Psoas muscle (tissue), 8 donors: ENCODE results near the gene JAKMIP3. TPM values are rescaled to one million over a fixed set of nuclear protein-coding genes. Genes with fewer than 3 reads are reported as not detected.

Experiments
- ATAC-seq, 4 donors: fragments of 200-7000 bp; cut with Tn5 transposase; one replicate each; pipeline ENCODE4 v1.9.1; 2020; ENCODE audit warnings: moderate library complexity in 3 of 4, mild to moderate bottlenecking in 2 of 4
- DNase-seq, 2 donors: peaks; one replicate each; pipeline ENCODE4 v3.0.0-alpha.2; 2020
- H3K27ac ChIP-seq: fragments of 200-600 bp; one replicate; pipeline ENCODE4 v1.8.0; 2022
- H3K27me3 ChIP-seq, 3 donors: fragments of 200-600 bp in 1 of 3; one replicate each; pipeline versions ENCODE4 v1.6.1 to v1.8.0; 2013 to 2022; ENCODE audit warnings: low read length in 2 of 3, mild to moderate bottlenecking in 2 of 3, moderate library complexity in 1 of 3; ENCODE audit not compliant: insufficient read depth in 3 of 3
- H3K36me3 ChIP-seq, 2 donors: fragments of 200-600 bp in 1 of 2; one replicate each; pipeline versions ENCODE4 v1.6.1 to v1.8.0; 2013 to 2022; ENCODE audit warnings: low read depth in 1 of 2, mild to moderate bottlenecking in 1 of 2, moderate library complexity in 1 of 2; ENCODE audit not compliant: insufficient read depth in 1 of 2
- H3K4me1 ChIP-seq: fragments of 200-600 bp; one replicate; pipeline ENCODE4 v1.8.0; 2022
- H3K4me3 ChIP-seq: fragments of 200-600 bp; one replicate; pipeline ENCODE4 v1.8.0; 2022; ENCODE audit warnings: mild to moderate bottlenecking
- H3K9me3 ChIP-seq: fragments of 200-600 bp; one replicate; pipeline ENCODE4 v1.8.0; 2022
- CTCF ChIP-seq: fragments of 200-600 bp; IDR thresholded peaks from one replicate; pipeline ENCODE4 v1.8.0; 2022; ENCODE audit warnings: antibody characterized with exemption
- WGBS, 3 donors: extraction: QIAGEN DNeasy Blood & Tissue Kit; methylation state at CpG; one replicate each; pipeline versions ENCODE4 v1.1.6 to v1.1.7; 2013; 5-methylcytosine and 5-hydroxymethylcytosine counted together
- intact Hi-C, 2 donors: fragments of 100-400 bp; cut with DNase I; formaldehyde crosslinking; loops; one replicate each; pipeline versions ENCODE4 v1.11.0 to v1.14.2; 2022
- polyA plus RNA-seq, 3 donors: library from polyadenylated mRNA; stranded (reverse); fragments of 200-250 nt; gene quantifications; one replicate each; pipeline ENCODE4 v1.2.3, GENCODE V29; 2013
- total RNA-seq, 4 donors: library from RNA; stranded (reverse); fragmentation: NEBNext Ultra II Directional in 2 of 4; extraction: Animal tissue kit (Norgen Biotek cat#: 25700) in 2 of 4; gene quantifications; one replicate each; pipeline versions ENCODE4 v1.2.1 to v1.2.4, GENCODE V29; 2021 to 2023
- donor health status: healthy with polysubstance abuse.
- donor health status: DM: no; HTN: no; CAD: no; lungs with moderate emphysema.
- donor health status: Bipolar disorder and iron deficiency.
- donor health status: healthy.
- donor health status: DM: yes; HTN: yes; CAD: no.
- donor health status: DM: no; HTN: no; CAD: no.
- donor health status: DM: no; HTN: no; CAD: no.
- donor health status: DM: yes; HTN: yes; CAD: no.

Gene JAKMIP3
- total and polyA plus RNA-seq, 7 donors: 0.12 to 1.7 (median 0.52) TPM

GRCh38 chr10:132035476-132035875, 30.3 kb upstream of the JAKMIP3 start:
- peaks cover 3% of the 10 kb centered on the region for H3K4me1 ChIP-seq
- no peaks in the 10 kb centered on the region for H3K36me3 ChIP-seq
- no peak overlapping the region for H3K27ac ChIP-seq
- 74 to 81% (median 76%) methylated on average over 8 of the region's 8 CpGs for WGBS, 3 donors
- H3K4me3 ChIP-seq: no peak overlapping the region
- no peaks in the 10 kb centered on the region for H3K9me3 ChIP-seq
- no peak for TF ChIP-seq CTCF
- DNase-seq (no peak), ATAC-seq (no peak)
- intact Hi-C loops: loop anchor here (5.0 to 10.0 kb wide), 2 partner anchors 107 to 109 kb away; no protein-coding TSS in a partner anchor
- H3K27me3 ChIP-seq: peaks cover 0 to 35% (median 0%) of the 10 kb centered on the region in 3 donors

DNA sequence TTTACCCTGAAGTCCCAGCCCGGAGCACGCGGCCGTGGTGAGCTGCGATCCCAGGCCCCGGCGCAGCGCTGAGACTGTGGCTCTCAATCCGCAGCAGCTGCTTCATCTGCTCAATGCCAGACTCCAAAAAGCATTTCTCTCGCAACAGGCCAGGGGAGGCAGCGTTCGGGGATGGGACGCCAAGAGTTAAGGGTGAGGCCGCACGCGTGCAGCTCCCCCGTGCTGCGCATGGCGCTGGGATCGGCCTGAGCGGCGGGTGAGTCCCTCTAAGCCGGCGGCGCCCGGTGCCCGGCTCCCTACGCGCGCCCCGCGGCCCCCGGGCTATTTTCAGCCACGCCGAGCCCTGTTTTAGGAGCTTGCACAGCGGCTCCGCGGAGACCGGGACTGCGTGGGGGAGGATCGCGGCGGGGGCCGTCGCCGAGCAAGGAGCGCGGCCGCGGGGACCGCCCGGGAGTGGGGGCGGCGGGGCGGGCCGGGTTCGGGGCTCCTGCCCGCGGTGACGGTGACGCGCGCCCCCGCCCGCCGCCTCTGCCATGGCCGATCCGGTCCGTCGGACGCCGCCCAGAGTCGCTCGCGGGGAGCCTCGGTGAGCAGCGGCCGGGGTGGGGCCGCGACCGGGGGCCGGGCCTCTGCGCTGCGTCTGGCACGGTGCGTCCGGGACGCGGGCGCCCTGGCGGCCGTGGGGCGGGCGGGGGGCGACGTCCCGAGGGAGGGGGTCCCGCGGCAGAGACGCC, 29.4 kb upstream of the JAKMIP3 start:
- no peak for TF ChIP-seq CTCF
- H3K9me3 ChIP-seq: no peaks in the 10 kb centered on the region
- WGBS, 3 donors: 0% methylated on average over 45 to 100 of the region's 100 CpGs
- no peak overlapping the region for H3K27ac ChIP-seq
- H3K36me3 ChIP-seq: no peaks in the 10 kb centered on the region
- peak overlapping the region; percentile 66 for H3K4me3 ChIP-seq
- peaks cover 0 to 31% (median 0%) of the 10 kb centered on the region in 3 donors for H3K27me3 ChIP-seq
- H3K4me1 ChIP-seq: peaks cover 3% of the 10 kb centered on the region
- DNase-seq: peak in 1 of 2 donors; percentile 67
- ATAC-seq: peak; percentile 62 to 82 (median 74)
- intact Hi-C loops: loop anchor here (5.0 to 10.0 kb wide), 2 partner anchors 106 to 108 kb away; no protein-coding TSS in a partner anchor

- no peak for DNase-seq
- intact Hi-C loops: loop anchor here (5.0 to 10.0 kb wide), 2 partner anchors 105 to 108 kb away; no protein-coding TSS in a partner anchor
- 13 to 17% (median 15%) methylated on average over 30 to 44 of the region's 44 CpGs for WGBS, 3 donors
- peaks cover 3% of the 10 kb centered on the region for H3K4me1 ChIP-seq
- peaks cover 0 to 24% (median 0%) of the 10 kb centered on the region in 3 donors for H3K27me3 ChIP-seq
- H3K36me3 ChIP-seq: no peaks in the 10 kb centered on the region
- H3K4me3 ChIP-seq: peak overlapping the region; percentile 66
- no peak overlapping the region for H3K27ac ChIP-seq
- peak; percentile 51 to 75 (median 66) for ATAC-seq
- H3K9me3 ChIP-seq: no peaks in the 10 kb centered on the region
- no peak for TF ChIP-seq CTCF
Observed at GRCh38 chr10:132036887-132037675, 28.7 kb upstream of the JAKMIP3 start.

GRCh38 chr10:132037676-132037975, 28.1 kb upstream of the JAKMIP3 start:
- H3K27me3 ChIP-seq: peaks cover 0 to 21% (median 0%) of the 10 kb centered on the region in 3 donors
- intact Hi-C loops: loop anchor here (5.0 to 10.0 kb wide), 2 partner anchors 105 to 107 kb away; no protein-coding TSS in a partner anchor

More at GRCh38 chr10:132037676-132037975, 28.1 kb upstream of the JAKMIP3 start:
- no peak for DNase-seq
- no peak overlapping the region for H3K27ac ChIP-seq
- no peak overlapping the region for H3K4me3 ChIP-seq
- no peak for ATAC-seq
- no peaks in the 10 kb centered on the region for H3K9me3 ChIP-seq
- no peak for TF ChIP-seq CTCF
- 61 to 70% (median 66%) methylated on average over 10 of the region's 10 CpGs for WGBS, 3 donors
- peaks cover 3% of the 10 kb centered on the region for H3K4me1 ChIP-seq
- no peaks in the 10 kb centered on the region for H3K36me3 ChIP-seq
